K562 (cell line): ENCODE measurements around the gene SDCCAG8. TPM values are rescaled to one million over a fixed set of nuclear protein-coding genes. Genes with fewer than 3 reads are reported as not detected.

ENCODE experiments used
- ATAC-seq: fragments of 200-7000 bp; cut with Tn5 transposase; 3 replicates; pipeline ENCODE4 v1.9.1; 2020; ENCODE audit warnings: moderate library complexity
- BruUV-seq: library from RNA; stranded (reverse); fragments of 400-500 nt; replicated peaks from 2 replicates; lab custom pipeline; 2021; lab: Mats Ljungman, UMichigan
- CTCF ChIA-PET: fragments of 300-600 bp; formaldehyde crosslinking; extraction: SDS; loops from one replicate; lab custom pipeline; 2021; ENCODE audit warnings: low intra/inter-chr PET ratio; lab: Yijun Ruan, JAX
- POLR2A ChIA-PET: fragments of 300-600, 350-650 bp; sonication (Branson Sonifier 250); formaldehyde crosslinking; extraction: SDS; loops from one replicate; lab custom pipeline; 2021; ENCODE audit warnings: antibody characterized with exemption, inconsistent platforms; lab: Yijun Ruan, JAX
- DNase-seq, 4 experiments: peaks; one replicate each; pipeline versions ENCODE4 v3.0.0 to v3.0.0-alpha.2; 2011 to 2018; ENCODE audit warnings: low spot score in 3 of 4, mixed read lengths in 3 of 4; ENCODE audit errors: extremely low read depth in 1 of 4
- FAIRE-seq: peaks from 2 replicates; lab custom pipeline; 2011; peaks lifted over from hg19 to GRCh38; lab: Jason Lieb, UNC
- H2AFZ ChIP-seq: 2 replicates; pipeline ENCODE4 v1.6.0; 2011; ENCODE audit warnings: low read depth, low read length, control low read depth, inconsistent platforms
- H3K27ac ChIP-seq: fragments of 200-600 bp; 3 replicates; pipeline ENCODE4 v1.8.0; 2011; ENCODE audit warnings: low read depth, mild to moderate bottlenecking, control low read depth, inconsistent platforms, low read length, moderate library complexity, mixed read lengths; ENCODE audit errors: extremely low read depth
- H3K27me3 ChIP-seq, 2 experiments: fragments of 300-600 bp in 1 of 2; 2 replicates in 1 of 2; 3 replicates in 1 of 2; pipeline versions ENCODE4 v1.6.0 to v1.8.0; 2011; ENCODE audit warnings: inconsistent platforms in 2 of 2, low read length in 2 of 2, mild to moderate bottlenecking in 1 of 2, mixed read lengths in 1 of 2, moderate library complexity in 1 of 2; ENCODE audit not compliant: control insufficient read depth in 2 of 2, insufficient read depth in 2 of 2
- H3K36me3 ChIP-seq: fragments of 300-600 bp; 3 replicates; pipeline ENCODE4 v1.8.0; 2011; ENCODE audit warnings: mild to moderate bottlenecking, low read length, inconsistent platforms; ENCODE audit not compliant: control insufficient read depth, insufficient read depth
- H3K4me1 ChIP-seq, 2 experiments: fragments of 200-600 bp in 1 of 2; replicated peaks in 1 of 2; 2 replicates in 1 of 2; 3 replicates in 1 of 2; pipeline versions ENCODE4 v1.5.1 to v1.8.0; 2011; ENCODE audit warnings: inconsistent platforms in 2 of 2, low read length in 2 of 2, mild to moderate bottlenecking in 1 of 2, mixed read lengths in 1 of 2, moderate library complexity in 1 of 2; ENCODE audit not compliant: control insufficient read depth in 2 of 2, insufficient read depth in 2 of 2
- H3K4me2 ChIP-seq: 2 replicates; pipeline ENCODE4 v1.6.1; 2011; ENCODE audit warnings: low read length, control low read depth, inconsistent platforms, mixed read lengths; ENCODE audit not compliant: insufficient read depth
- H3K4me3 ChIP-seq: fragments of 200-600 bp; sonication (generic), shearing (Covaris generic); 2 replicates; pipeline ENCODE4 v1.5.1; 2016; ENCODE audit warnings: control low read depth, inconsistent platforms
- H3K79me2 ChIP-seq: fragments of 200-600 bp; 3 replicates; pipeline ENCODE4 v1.8.0; 2011; ENCODE audit warnings: low read length, inconsistent platforms; ENCODE audit not compliant: control insufficient read depth, insufficient read depth
- H3K9ac ChIP-seq, 2 experiments: 2 replicates each; pipeline versions ENCODE4 v1.6.0 to v1.6.1; 2011; ENCODE audit warnings: low read depth in 2 of 2, low read length in 2 of 2, control low read depth in 1 of 2, inconsistent platforms in 1 of 2, mild to moderate bottlenecking in 1 of 2, mixed read lengths in 1 of 2; ENCODE audit not compliant: insufficient read depth in 1 of 2
- H3K9me1 ChIP-seq: one replicate; pipeline ENCODE4 v1.6.0; 2011; ENCODE audit warnings: inconsistent platforms, mild to moderate bottlenecking, low read length, moderate library complexity; ENCODE audit not compliant: control insufficient read depth, insufficient read depth
- H3K9me3 ChIP-seq: replicated peaks from 2 replicates; pipeline ENCODE4 v1.5.1; 2011; ENCODE audit warnings: low read depth, low read length, inconsistent platforms; ENCODE audit not compliant: control insufficient read depth, insufficient read depth
- H4K20me1 ChIP-seq: replicated peaks from 2 replicates; pipeline ENCODE4 v1.6.1; 2011; ENCODE audit warnings: low read length, inconsistent platforms, mixed read lengths; ENCODE audit not compliant: control insufficient read depth, insufficient read depth
- CCAR2 ChIP-seq: fragments of 200-400 bp; formaldehyde crosslinking; IDR thresholded peaks from 2 replicates; pipeline ENCODE4 v1.6.1; 2017; ENCODE audit warnings: mild to moderate bottlenecking, low read depth, low read length
- ZFP1 ChIP-seq: fragments of 450-650 bp; formaldehyde crosslinking; IDR thresholded peaks from 2 replicates; pipeline ENCODE4 v1.4.0; 2020; ENCODE audit warnings: mild to moderate bottlenecking, mixed read lengths
- WGBS: fragments of 100-300 bp; shearing (Covaris generic); methylation state at CpG from one replicate; pipeline ENCODE4 v1.1.6; 2016; ENCODE audit warnings: low coverage, mixed read lengths; ENCODE audit not compliant: insufficient coverage; ENCODE audit errors: missing lambda C conversion rate; 5-methylcytosine and 5-hydroxymethylcytosine counted together
- in situ Hi-C: fragments of 300-500 bp; cut with MboI; formaldehyde crosslinking; loops from 4 replicates; pipeline ENCODE4 v1.15.0; 2018; ENCODE audit warnings: inconsistent platforms, mixed read lengths
- intact Hi-C: fragments of 100-400 bp; cut with micrococcal nuclease; formaldehyde crosslinking; loops from 2 replicates; pipeline ENCODE4 v1.14.2; 2022
- polyA plus RNA-seq, 8 experiments: library from polyadenylated mRNA; depleted of rRNA in 4 of 8; stranded (reverse) in 5 of 8; unstranded in 3 of 8; fragments of >200 nt; fragmentation: Nextera tagmentation in 2 of 8; fragmentation: Illumina TruSeq in 1 of 8; extraction: Ambion mirVana in 2 of 8; extraction: Trizol in 1 of 8; gene quantifications; 2 replicates each; pipeline versions ENCODE4 v1.2.1 to v1.2.3, GENCODE V29; 2011 to 2014; ENCODE audit warnings: inconsistent platforms in 1 of 8, missing spikeins in 1 of 8
- total RNA-seq, 7 experiments: library from RNA; depleted of rRNA in 6 of 7; stranded (reverse); fragments of >200 nt in 6 of 7; fragmentation: Illumina TruSeq in 2 of 7; extraction: Trizol in 2 of 7; gene quantifications; 2 replicates each; pipeline versions ENCODE4 v1.2.1 to v1.2.3, GENCODE V29; 2011 to 2021; ENCODE audit warnings: low replicate concordance in 1 of 7
- TF ChIP-seq, protein P1 (sequence below): fragments of 450-650 bp; formaldehyde crosslinking; IDR thresholded peaks from 2 replicates; pipeline ENCODE4 v1.4.0; 2020; ENCODE audit warnings: mild to moderate bottlenecking
- TF ChIP-seq, protein P2 (sequence below): fragments of 450-650 bp; formaldehyde crosslinking; IDR thresholded peaks from 2 replicates; pipeline ENCODE4 v1.4.0; 2020; ENCODE audit warnings: mild to moderate bottlenecking, moderate library complexity
- TF ChIP-seq, protein P3 (sequence below): sonication (generic); formaldehyde crosslinking; IDR thresholded peaks from 2 replicates; pipeline ENCODE4 v1.8.1; 2023; ENCODE audit warnings: mild to moderate bottlenecking, missing genetic modification reagents
- TF ChIP-seq, protein P4 (sequence below), 2 experiments: IDR thresholded peaks in 1 of 2; conservative IDR thresholded peaks in 1 of 2; 2 replicates each; pipeline ENCODE4 v1.6.1; 2016; ENCODE audit warnings: low read depth in 2 of 2, mild to moderate bottlenecking in 1 of 2, missing compliant biosample characterization in 1 of 2, missing genetic modification characterization in 1 of 2, moderate library complexity in 1 of 2

SDCCAG8 gene
- total and polyA plus RNA-seq, 9 of the 15 experiments (the other 6 are each of a cell fraction or from before 2014, with no cell fraction given): 17.9 to 36.7 (median 25.4) TPM

DNA sequence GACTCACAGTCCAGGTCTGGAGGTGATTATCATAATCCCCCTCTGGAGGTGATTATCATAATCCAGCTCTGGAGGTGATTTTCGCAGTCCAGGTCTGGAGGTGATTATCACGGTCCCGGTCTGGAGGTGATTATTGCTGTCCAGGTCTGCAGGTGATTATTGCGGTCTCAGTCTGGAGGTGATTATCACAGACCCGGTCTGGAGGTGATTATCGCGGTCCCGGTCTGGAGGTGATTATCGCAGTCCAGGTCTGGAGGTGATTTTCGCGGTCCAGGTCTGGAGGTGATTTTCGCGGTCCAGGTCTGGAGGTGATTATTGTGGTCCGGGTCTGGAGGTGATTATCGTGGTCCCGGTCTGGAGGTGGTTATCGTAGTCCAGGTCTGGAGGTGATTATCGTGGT lies 76.6 kb downstream of the SDCCAG8 start:
- H3K9ac ChIP-seq: no peak overlapping the region
- H3K4me3 ChIP-seq: no peak overlapping the region
- H3K9me3 ChIP-seq: no peaks in the 10 kb centered on the region
- H3K27ac ChIP-seq: no peak overlapping the region
- H3K9me1 ChIP-seq: no peaks in the 10 kb centered on the region
- no peak overlapping the region for H2AFZ ChIP-seq
- intact Hi-C loops (no loop called here), in situ Hi-C loops (loop anchor here (10.0 to 25.0 kb wide), 2 partner anchors 495 to 932 kb away; no protein-coding TSS in a partner anchor)
- no peaks in the 10 kb centered on the region for H4K20me1 ChIP-seq
- H3K4me2 ChIP-seq: no peak overlapping the region
- TF ChIP-seq ZFP1 (CRISPR knock-in tag): no peak
- TF ChIP-seq CCAR2: no peak
- TF ChIP-seq, protein P1, sequence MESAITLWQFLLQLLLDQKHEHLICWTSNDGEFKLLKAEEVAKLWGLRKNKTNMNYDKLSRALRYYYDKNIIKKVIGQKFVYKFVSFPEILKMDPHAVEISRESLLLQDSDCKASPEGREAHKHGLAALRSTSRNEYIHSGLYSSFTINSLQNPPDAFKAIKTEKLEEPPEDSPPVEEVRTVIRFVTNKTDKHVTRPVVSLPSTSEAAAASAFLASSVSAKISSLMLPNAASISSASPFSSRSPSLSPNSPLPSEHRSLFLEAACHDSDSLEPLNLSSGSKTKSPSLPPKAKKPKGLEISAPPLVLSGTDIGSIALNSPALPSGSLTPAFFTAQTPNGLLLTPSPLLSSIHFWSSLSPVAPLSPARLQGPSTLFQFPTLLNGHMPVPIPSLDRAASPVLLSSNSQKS (CRISPR knock-in tag): no peak
- TF ChIP-seq, protein P2, sequence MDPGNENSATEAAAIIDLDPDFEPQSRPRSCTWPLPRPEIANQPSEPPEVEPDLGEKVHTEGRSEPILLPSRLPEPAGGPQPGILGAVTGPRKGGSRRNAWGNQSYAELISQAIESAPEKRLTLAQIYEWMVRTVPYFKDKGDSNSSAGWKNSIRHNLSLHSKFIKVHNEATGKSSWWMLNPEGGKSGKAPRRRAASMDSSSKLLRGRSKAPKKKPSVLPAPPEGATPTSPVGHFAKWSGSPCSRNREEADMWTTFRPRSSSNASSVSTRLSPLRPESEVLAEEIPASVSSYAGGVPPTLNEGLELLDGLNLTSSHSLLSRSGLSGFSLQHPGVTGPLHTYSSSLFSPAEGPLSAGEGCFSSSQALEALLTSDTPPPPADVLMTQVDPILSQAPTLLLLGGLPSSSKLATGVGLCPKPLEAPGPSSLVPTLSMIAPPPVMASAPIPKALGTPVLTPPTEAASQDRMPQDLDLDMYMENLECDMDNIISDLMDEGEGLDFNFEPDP (CRISPR knock-in tag): no peak
- TF ChIP-seq, protein P3, sequence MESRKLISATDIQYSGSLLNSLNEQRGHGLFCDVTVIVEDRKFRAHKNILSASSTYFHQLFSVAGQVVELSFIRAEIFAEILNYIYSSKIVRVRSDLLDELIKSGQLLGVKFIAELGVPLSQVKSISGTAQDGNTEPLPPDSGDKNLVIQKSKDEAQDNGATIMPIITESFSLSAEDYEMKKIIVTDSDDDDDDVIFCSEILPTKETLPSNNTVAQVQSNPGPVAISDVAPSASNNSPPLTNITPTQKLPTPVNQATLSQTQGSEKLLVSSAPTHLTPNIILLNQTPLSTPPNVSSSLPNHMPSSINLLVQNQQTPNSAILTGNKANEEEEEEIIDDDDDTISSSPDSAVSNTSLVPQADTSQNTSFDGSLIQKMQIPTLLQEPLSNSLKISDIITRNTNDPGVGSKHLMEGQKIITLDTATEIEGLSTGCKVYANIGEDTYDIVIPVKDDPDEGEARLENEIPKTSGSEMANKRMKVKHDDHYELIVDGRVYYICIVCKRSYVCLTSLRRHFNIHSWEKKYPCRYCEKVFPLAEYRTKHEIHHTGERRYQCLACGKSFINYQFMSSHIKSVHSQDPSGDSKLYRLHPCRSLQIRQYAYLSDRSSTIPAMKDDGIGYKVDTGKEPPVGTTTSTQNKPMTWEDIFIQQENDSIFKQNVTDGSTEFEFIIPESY (CRISPR knock-in tag): peak; percentile 64
- TF ChIP-seq, protein P4, sequence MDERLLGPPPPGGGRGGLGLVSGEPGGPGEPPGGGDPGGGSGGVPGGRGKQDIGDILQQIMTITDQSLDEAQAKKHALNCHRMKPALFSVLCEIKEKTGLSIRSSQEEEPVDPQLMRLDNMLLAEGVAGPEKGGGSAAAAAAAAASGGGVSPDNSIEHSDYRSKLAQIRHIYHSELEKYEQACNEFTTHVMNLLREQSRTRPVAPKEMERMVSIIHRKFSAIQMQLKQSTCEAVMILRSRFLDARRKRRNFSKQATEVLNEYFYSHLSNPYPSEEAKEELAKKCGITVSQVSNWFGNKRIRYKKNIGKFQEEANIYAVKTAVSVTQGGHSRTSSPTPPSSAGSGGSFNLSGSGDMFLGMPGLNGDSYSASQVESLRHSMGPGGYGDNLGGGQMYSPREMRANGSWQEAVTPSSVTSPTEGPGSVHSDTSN (CRISPR knock-in tag; IDR thresholded peaks at IDR 0.05; ENCODE audit: low read depth): no peak
- TF ChIP-seq, protein P4 (tag; conservative IDR thresholded peaks at IDR 0.05; ENCODE audit: low read depth): no peak
- no peaks in the 10 kb centered on the region for H3K27me3 ChIP-seq
- FAIRE-seq: no peak
- ChIA-PET CTCF (no interaction called here), POLR2A (no interaction called here)
- DNase-seq: no peak
- H3K79me2 ChIP-seq: no peaks in the 10 kb centered on the region
- 82% methylated on average over 18 of the region's 18 CpGs for WGBS
- peaks cover 8% of the 10 kb centered on the region for H3K36me3 ChIP-seq
- BruUV-seq: no TSS peak
- ATAC-seq: no peak
- H3K4me1 ChIP-seq: no peaks in the 10 kb centered on the region
